Activated CD4-positive, alpha-beta T cell treated with anti-CD3 and anti-CD28 coated beads for 48 hours (primary cell): ENCODE results near the gene UPK3BL2.
"Not testable (repeated sequence)": the region's sequence is repeated elsewhere in the genome, so short reads cannot be mapped to it uniquely, and the experiment has no call there.

Experiments used
- DNase-seq: peaks from one replicate; pipeline ENCODE4 v3.0.0-alpha.2; 2020

The UPK3BL2 gene

DNA sequence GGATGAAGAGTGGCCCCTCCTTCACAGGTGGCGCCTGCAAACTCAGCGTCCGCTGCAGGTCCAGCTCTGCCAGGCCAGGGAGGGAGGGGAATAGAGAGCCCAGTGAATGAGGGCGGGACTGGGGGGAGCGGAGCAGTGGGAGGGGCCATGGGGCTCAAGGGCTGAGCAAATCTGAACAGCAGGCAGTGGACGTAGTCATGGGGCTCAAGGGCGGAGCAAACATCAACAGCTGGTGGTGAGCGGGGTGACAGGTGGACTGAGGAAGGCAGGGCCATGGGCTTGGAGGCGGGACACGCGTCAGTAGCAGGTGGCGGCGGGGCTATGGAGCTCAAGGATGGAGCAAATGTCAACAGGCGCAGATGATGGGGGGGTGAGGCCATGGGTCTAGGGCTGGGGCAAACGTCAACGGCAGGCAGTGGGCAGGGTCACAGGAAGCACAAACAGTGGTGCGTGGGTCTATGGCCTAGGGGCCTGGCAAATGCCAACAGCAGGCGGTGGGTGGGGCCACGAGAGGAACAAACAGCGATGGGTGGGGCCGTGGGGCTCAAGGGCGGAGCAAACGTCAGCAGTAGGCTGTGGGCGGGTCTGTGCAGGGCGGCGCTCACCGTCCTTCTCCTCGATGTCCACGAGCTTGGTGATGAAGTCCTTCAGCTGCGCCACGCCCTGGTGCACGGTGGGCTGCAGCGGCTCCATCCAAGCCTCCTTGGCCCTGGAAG is 50.1 kb downstream of the UPK3BL2 start:
- not testable (repeated sequence) for DNase-seq

DNA sequence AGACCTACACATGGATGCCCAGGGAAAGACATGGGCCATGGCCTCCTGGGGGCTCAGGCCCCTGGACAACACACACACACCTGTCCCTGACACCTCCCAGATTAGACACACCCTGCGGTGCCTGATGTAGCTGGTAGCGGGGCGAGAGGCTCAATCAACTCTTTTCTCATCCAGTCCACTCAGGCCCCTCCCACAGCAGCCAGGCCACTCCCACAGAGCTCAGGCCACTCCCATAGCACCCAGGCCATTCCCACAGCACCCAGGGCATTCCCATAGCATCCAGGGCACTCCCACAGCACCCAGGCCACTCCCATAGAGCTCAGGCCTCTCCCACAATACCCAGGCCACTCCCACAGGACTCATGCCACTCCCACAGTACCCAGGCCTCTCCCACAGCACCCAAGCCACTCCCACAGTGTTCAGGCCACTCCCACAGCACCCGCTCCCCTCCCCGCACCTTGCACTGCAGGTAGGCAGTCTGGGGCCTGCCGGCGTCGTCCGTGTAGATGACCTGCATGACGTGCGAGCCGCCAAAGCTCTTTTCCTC is 52.9 kb downstream of the UPK3BL2 start:
- DNase-seq, result peak; percentile 87
